ENCODE data around the gene SPTLC2.

GRCh38 chr14:77526266-77526665 lies 90.2 kb downstream of the SPTLC2 start:
- no peak for TF ChIP-seq RAD21 (IDR thresholded peaks at IDR 0.05; ENCODE audit: low read depth)
- no peak for TF ChIP-seq EP300 (IDR thresholded peaks at IDR 0.05; ENCODE audit: borderline replicate concordance)
- TF ChIP-seq FOXM1 (IDR thresholded peaks at IDR 0.05; ENCODE audit: borderline replicate concordance, low read depth), result no peak
- no peak for TF ChIP-seq ZBTB7A (IDR thresholded peaks at IDR 0.05; ENCODE audit: low read depth)
- no peak for TF ChIP-seq NFIC (IDR thresholded peaks at IDR 0.05)
- TF ChIP-seq CEBPB (IDR thresholded peaks at IDR 0.05), result no peak
- TF ChIP-seq CREB1 (IDR thresholded peaks at IDR 0.05; ENCODE audit: low read depth), result no peak
- TF ChIP-seq YY1 (IDR thresholded peaks at IDR 0.05; ENCODE audit: low read depth), result no peak
- no peak for TF ChIP-seq TAF1 (IDR thresholded peaks at IDR 0.05; ENCODE audit: low read depth)
- no peak for TF ChIP-seq TEAD4 (IDR thresholded peaks at IDR 0.05)
- TF ChIP-seq REST (IDR thresholded peaks at IDR 0.05; ENCODE audit: low read depth), result no peak
- TF ChIP-seq TCF12 (IDR thresholded peaks at IDR 0.05; ENCODE audit: low read depth), result no peak
- no peak for TF ChIP-seq USF1 (IDR thresholded peaks at IDR 0.05)
- TF ChIP-seq MAX (IDR thresholded peaks at IDR 0.05), result no peak
